Upper lobe of left lung (tissue), 6 donors: Measurements from ENCODE around the gene ACAA1. TPM values are rescaled to one million over a fixed set of nuclear protein-coding genes. Genes with fewer than 3 reads are reported as not detected.
"Not testable (repeated sequence)": the region's sequence is repeated elsewhere in the genome, so short reads cannot be mapped to it uniquely, and the experiment has no call there.

Source experiments
- ATAC-seq, 2 donors: fragments of 200-7000 bp; cut with Tn5 transposase; one replicate each; pipeline ENCODE4 v1.9.1; 2022; ENCODE audit warnings: mild to moderate bottlenecking in 2 of 2, moderate library complexity in 2 of 2; ENCODE audit not compliant: low FRiP score in 2 of 2
- DNase-seq, 2 donors: peaks; one replicate each; pipeline ENCODE4 v3.0.0-alpha.2; 2019 to 2020
- H3K27ac ChIP-seq, 4 donors: fragments of 200-600 bp; sonication (generic); one replicate each; pipeline ENCODE4 v1.5.1; 2016 to 2019
- H3K27me3 ChIP-seq, 4 donors: fragments of 200-600 bp; sonication (generic); one replicate each; pipeline ENCODE4 v1.5.1; 2017 to 2019
- H3K36me3 ChIP-seq, 4 donors: fragments of 200-600 bp; sonication (generic); one replicate each; pipeline ENCODE4 v1.5.1; 2016 to 2019
- H3K4me1 ChIP-seq, 4 donors: fragments of 200-600 bp; sonication (generic); one replicate each; pipeline ENCODE4 v1.5.1; 2018 to 2019
- H3K4me3 ChIP-seq, 4 donors: fragments of 200-600 bp; sonication (generic); one replicate each; pipeline ENCODE4 v1.5.1; 2017 to 2019; ENCODE audit warnings: mild to moderate bottlenecking in 2 of 4, moderate library complexity in 1 of 4
- H3K9me3 ChIP-seq, 4 donors: fragments of 200-600 bp; sonication (generic); one replicate each; pipeline ENCODE4 v1.5.1; 2018 to 2019
- EP300 ChIP-seq, 4 donors: sonication (generic); formaldehyde crosslinking; IDR thresholded peaks; one replicate each; pipeline ENCODE4 v1.5.1; 2017; ENCODE audit warnings: antibody characterized with exemption in 4 of 4, control low read depth in 2 of 4
- POLR2A ChIP-seq, 4 donors: fragments of 450-650 bp; IDR thresholded peaks; one replicate each; pipeline ENCODE4 v1.5.1; 2016 to 2017; ENCODE audit warnings: antibody characterized with exemption in 4 of 4, mild to moderate bottlenecking in 2 of 4
- POLR2AphosphoS5 ChIP-seq, 2 donors: sonication (generic); formaldehyde crosslinking; IDR thresholded peaks; one replicate each; pipeline ENCODE4 v1.5.1; 2017; ENCODE audit warnings: antibody characterized with exemption in 2 of 2
- WGBS, 2 donors: methylation state at CpG; one replicate each; pipeline ENCODE4 v1.1.5; 2017 to 2018; 5-methylcytosine and 5-hydroxymethylcytosine counted together
- total RNA-seq, 6 donors: library from RNA; depleted of rRNA in 4 of 6; stranded (reverse); fragments of >200 nt in 4 of 6; gene quantifications; one replicate each; pipeline versions ENCODE4 v1.1.0 to v1.2.1, GENCODE V29; 2016 to 2021
- TF ChIP-seq, protein P1 (sequence below), 6 experiments: fragments of 450-650 bp in 4 of 6; fragments of 200-600 bp in 2 of 6; sonication (generic) in 2 of 6; IDR thresholded peaks; one replicate each; pipeline ENCODE4 v1.5.1; 2016 to 2019; ENCODE audit warnings: antibody characterized with exemption in 6 of 6
- donor health status: DM: no; HTN: no; CAD: no; lungs with moderate emphysema.
- donor health status: DM: no; HTN: yes; CAD: no; lungs with severe emphysema.

Gene ACAA1
- total RNA-seq, 6 donors from 2014 or later: 67.1 to 170 (median 116) TPM

DNA sequence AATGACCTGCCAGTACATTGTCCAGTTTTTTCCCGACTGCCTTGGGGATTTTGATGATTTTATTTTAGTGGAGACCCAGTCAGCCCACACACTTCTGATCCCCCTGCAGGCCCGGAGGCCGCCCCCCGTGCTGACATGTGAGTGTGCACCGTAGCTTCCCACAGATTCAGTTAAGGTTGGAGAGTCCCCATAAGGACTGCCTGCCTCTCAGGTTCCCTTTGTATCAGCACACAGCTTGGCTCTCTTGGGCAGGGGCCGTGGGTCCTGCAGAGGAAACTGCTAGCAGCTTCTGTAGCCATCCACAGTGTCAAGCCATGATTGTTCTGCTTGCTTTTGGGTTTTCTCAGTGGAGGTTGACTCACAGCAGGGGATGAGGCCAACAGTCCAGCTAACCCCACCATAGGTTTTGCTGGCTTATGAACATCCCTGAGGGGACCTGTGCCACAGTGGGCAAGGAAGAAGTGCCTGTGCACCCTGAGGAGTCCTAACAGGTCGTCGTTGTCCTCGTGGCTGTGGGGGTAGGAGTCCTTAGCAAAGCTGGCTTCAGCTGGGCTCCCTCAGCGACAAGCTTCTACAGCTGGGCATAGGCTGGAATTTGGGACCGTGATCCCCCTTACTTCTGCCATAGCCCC, 51.5 kb downstream of the ACAA1 start:
- ATAC-seq (peak in 1 of 2 donors; percentile 19), DNase-seq (peak in 1 of 2 donors; percentile 49)
- Histone ChIP-seq H3K27me3 (no peaks in the 10 kb centered on the region), H3K4me3 (no peak overlapping the region), H3K4me1 (no peaks in the 10 kb centered on the region), H3K36me3 (no peaks in the 10 kb centered on the region), H3K9me3 (peaks cover 0 to 9% (median 0%) of the 10 kb centered on the region in 4 donors), H3K27ac (no peak overlapping the region)
- TF ChIP-seq, protein P1, sequence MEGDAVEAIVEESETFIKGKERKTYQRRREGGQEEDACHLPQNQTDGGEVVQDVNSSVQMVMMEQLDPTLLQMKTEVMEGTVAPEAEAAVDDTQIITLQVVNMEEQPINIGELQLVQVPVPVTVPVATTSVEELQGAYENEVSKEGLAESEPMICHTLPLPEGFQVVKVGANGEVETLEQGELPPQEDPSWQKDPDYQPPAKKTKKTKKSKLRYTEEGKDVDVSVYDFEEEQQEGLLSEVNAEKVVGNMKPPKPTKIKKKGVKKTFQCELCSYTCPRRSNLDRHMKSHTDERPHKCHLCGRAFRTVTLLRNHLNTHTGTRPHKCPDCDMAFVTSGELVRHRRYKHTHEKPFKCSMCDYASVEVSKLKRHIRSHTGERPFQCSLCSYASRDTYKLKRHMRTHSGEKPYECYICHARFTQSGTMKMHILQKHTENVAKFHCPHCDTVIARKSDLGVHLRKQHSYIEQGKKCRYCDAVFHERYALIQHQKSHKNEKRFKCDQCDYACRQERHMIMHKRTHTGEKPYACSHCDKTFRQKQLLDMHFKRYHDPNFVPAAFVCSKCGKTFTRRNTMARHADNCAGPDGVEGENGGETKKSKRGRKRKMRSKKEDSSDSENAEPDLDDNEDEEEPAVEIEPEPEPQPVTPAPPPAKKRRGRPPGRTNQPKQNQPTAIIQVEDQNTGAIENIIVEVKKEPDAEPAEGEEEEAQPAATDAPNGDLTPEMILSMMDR (IDR thresholded peaks at IDR 0.05): no peak
- no peak for TF ChIP-seq EP300 (IDR thresholded peaks at IDR 0.05)
- TF ChIP-seq POLR2AphosphoS5 (IDR thresholded peaks at IDR 0.05): no peak
- no peak for TF ChIP-seq POLR2A (IDR thresholded peaks at IDR 0.05)
- WGBS, 2 donors: 90 to 93% methylated on average over 8 to 10 of the region's 11 CpGs

DNA sequence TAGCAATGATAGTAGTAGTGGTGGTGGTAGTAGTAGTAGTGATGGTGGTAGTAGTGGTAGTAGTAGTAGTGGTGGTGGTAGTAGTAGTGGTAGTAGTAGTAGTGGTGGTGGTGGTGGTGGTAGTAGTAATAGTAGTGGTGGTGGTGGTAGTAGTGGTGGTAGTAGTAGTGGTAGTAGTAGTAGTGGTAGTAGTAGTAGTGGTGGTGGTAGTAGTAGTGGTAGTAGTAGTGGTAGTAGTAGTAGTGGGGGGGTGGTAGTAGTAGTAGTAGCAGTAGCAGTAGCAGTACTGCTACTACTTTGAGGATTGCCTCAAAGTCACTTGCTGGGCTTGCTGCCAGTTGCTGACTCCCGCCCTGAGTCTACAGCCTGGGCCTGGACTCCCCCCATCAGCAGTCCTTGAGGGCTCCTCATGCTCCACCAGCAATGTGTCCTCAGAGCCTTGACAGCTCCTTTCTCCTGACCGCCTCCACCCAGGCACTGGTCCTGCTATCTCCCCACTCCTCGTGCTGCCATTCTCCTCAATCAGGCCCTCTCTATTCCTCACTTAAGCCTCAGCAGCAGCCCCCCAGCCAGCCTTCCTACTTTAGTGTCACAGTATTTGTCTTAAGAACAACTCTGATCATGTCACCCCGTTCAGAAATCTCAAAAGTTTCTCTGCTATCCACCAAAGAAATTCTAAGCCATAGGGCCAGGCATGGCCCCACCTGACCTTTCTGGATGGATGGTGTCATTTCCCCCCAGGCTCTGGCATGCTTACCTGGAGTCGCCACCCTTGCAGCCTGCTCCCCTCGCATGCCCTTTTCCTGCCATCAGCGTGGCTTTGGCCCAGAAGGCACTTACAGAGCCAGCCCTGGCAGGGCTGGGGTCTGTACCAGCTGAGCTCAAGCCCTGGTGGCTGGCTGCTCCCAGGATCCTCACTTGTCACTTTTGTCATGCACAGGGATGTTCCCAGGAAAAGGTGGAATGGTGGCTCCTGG, 52.3 kb downstream of the ACAA1 start:
- Histone ChIP-seq H3K4me3 (no peak overlapping the region), H3K36me3 (no peaks in the 10 kb centered on the region), H3K9me3 (peaks cover 0 to 9% (median 0%) of the 10 kb centered on the region in 4 donors), H3K27ac (no peak overlapping the region), H3K4me1 (no peaks in the 10 kb centered on the region), H3K27me3 (no peaks in the 10 kb centered on the region)
- DNase-seq: no peak
- ATAC-seq: peak; percentile 77 to 96
- TF ChIP-seq POLR2AphosphoS5 (IDR thresholded peaks at IDR 0.05) (no peak), POLR2A (IDR thresholded peaks at IDR 0.05) (no peak), EP300 (IDR thresholded peaks at IDR 0.05) (no peak)
- TF ChIP-seq, protein P1 (IDR thresholded peaks at IDR 0.05): no peak
- WGBS, 2 donors: 74 to 77% methylated on average over 6 to 7 of the region's 7 CpGs

DNA sequence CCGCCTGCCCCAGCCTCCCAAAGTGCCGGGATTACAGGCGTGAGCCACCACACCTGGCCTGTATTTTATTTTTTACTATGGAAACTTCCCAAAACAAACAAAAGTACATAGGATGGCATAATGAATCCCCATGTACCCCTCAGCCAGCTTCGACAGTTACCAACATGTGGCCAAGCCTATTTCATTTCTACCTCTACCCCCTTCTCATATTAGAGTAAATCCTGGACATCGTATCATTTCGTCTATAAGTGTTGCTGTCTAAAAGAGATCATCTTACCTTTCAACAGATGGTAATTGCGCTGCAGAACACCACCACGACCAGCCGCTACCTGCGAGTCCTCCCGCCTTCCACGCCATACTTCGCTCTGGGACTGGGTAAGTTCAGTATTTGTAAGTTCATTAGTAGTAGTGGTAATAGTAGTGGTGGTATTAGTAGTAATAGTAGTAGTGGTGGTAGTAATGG, 53.0 kb downstream of the ACAA1 start:
- WGBS, 2 donors: 96 to 97% methylated on average over 13 of the region's 13 CpGs
- no peak for DNase-seq
- H3K4me1 ChIP-seq: no peaks in the 10 kb centered on the region
- TF ChIP-seq POLR2A (IDR thresholded peaks at IDR 0.05) (no peak), POLR2AphosphoS5 (IDR thresholded peaks at IDR 0.05) (no peak), EP300 (IDR thresholded peaks at IDR 0.05) (no peak)
- TF ChIP-seq, protein P1 (IDR thresholded peaks at IDR 0.05): no peak
- H3K27ac ChIP-seq: no peak overlapping the region
- no peaks in the 10 kb centered on the region for H3K27me3 ChIP-seq
- ATAC-seq: no peak
- peaks cover 0 to 9% (median 0%) of the 10 kb centered on the region in 4 donors for H3K9me3 ChIP-seq
- no peaks in the 10 kb centered on the region for H3K36me3 ChIP-seq
- no peak overlapping the region for H3K4me3 ChIP-seq

DNA sequence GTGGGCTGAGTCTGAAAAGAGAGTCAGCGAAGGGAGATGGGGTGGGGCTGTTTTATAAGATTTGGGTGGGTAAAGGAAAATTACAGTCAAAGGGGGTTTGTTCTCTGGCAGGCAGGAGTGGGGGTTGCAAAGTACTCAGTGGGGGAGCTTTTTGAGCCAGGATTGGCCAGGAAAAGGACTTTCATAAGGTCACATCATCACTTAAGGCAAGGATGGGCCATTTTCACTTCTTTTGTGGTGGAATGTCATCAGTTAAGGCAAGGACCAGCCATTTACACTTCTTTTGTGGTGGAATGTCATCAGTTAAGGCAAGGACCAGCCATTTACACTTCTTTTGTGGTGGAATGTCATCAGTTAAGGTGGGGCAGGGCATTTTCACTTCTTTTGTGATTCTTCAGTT, 53.7 kb downstream of the ACAA1 start:
- not testable (repeated sequence) for ATAC-seq, DNase-seq

DNA sequence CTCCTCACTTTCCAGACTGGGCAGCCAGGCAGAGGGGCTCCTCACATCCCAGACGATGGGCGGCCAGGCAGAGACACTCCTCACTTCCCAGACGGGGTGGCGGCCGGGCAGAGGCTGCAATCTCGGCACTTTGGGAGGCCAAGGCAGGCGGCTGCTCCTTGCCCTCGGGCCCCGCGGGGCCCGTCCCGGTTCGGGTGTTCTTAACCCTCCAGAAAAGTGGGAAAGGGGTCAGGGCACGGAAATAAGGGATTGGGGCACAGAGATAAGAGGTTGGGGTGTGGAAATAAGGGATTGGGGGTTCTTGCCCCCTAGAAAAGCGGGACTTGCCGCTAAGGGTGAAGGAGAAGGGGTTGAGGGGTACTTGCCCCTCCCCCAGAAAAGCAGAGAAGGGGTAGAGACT, 54.6 kb downstream of the ACAA1 start:
- H3K9me3 ChIP-seq, H3K27me3 ChIP-seq, H3K27ac ChIP-seq, ATAC-seq, H3K36me3 ChIP-seq, H3K4me3 ChIP-seq, H3K4me1 ChIP-seq: not testable (repeated sequence)
- peak in 1 of 2 donors; percentile 57 for DNase-seq
- WGBS, 2 donors: 93 to 96% methylated on average over 12 to 16 of the region's 16 CpGs

More for the DNA sequence above, 53.7 kb downstream of the ACAA1 start:
- H3K9me3 ChIP-seq, H3K27ac ChIP-seq, H3K4me3 ChIP-seq, H3K4me1 ChIP-seq, H3K27me3 ChIP-seq, H3K36me3 ChIP-seq: not testable (repeated sequence)
- WGBS, 2 donors: no CpG with 5 or more reads among the region's 1 CpG

DNA sequence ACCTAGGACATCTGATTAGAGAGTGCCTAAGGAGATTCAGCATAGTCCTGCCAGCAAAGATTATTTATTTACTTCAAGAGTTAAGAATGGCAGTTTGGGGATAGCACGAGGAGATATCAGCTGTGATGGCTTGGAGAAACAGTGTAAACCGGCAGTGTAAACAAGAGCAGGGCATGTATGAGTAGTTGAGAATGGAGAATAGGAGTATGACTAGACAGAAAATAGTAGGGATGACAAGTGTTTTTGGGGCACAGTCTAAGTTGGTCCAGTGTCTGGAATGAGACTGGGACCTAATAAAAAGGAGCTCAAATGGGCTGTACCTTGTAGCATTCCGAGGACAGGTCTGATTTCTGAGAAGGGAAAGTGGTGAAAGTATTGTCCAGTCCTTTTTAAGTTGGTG, 59.9 kb downstream of the ACAA1 start:
- H3K27ac ChIP-seq, H3K27me3 ChIP-seq, H3K36me3 ChIP-seq, DNase-seq, H3K4me1 ChIP-seq, H3K4me3 ChIP-seq, ATAC-seq, H3K9me3 ChIP-seq: not testable (repeated sequence)
- 66% methylated on average over 3 of the region's 3 CpGs for WGBS, 2 donors
